ENCODE measurements around the gene DST.

The DST gene

GRCh38 chr6:56430629-56431600, 211.8 kb downstream of the DST start:
- no peak for TF ChIP-seq CTCF (IDR thresholded peaks at IDR 0.05; ENCODE audit: insufficient read depth, low read depth, low read length, missing control alignments)
- no peak for DNase-seq (ENCODE audit: low read depth)
- H3K4me3 ChIP-seq (ENCODE audit: low read depth, low read length) = no peak overlapping the region

- TF ChIP-seq CTCF (IDR thresholded peaks at IDR 0.05; ENCODE audit: insufficient read depth, low read depth, low read length, missing control alignments) = no peak
- no peak overlapping the region for H3K4me3 ChIP-seq (ENCODE audit: low read depth, low read length)
- DNase-seq (ENCODE audit: low read depth) = no peak
Observed at GRCh38 chr6:56424542-56425083, 218.1 kb downstream of the DST start.

- DNase-seq (ENCODE audit: low read depth) = no peak
- no peak overlapping the region for H3K4me3 ChIP-seq (ENCODE audit: low read depth, low read length)
- no peak for TF ChIP-seq CTCF (IDR thresholded peaks at IDR 0.05; ENCODE audit: insufficient read depth, low read depth, low read length, missing control alignments)
Observed at GRCh38 chr6:56424064-56424463, 218.6 kb downstream of the DST start.

GRCh38 chr6:56420296-56420695, 222.4 kb downstream of the DST start:
- H3K4me3 ChIP-seq (ENCODE audit: low read depth, low read length) = no peak overlapping the region
- TF ChIP-seq CTCF (IDR thresholded peaks at IDR 0.05; ENCODE audit: insufficient read depth, low read depth, low read length, missing control alignments) = no peak
- no peak for DNase-seq (ENCODE audit: low read depth)

GRCh38 chr6:56419191-56419590, 223.5 kb downstream of the DST start:
- DNase-seq (ENCODE audit: low read depth) = no peak
- H3K4me3 ChIP-seq (ENCODE audit: low read depth, low read length) = no peak overlapping the region
- no peak for TF ChIP-seq CTCF (IDR thresholded peaks at IDR 0.05; ENCODE audit: insufficient read depth, low read depth, low read length, missing control alignments)

- no peak for DNase-seq (ENCODE audit: low read depth)
- TF ChIP-seq CTCF (IDR thresholded peaks at IDR 0.05; ENCODE audit: insufficient read depth, low read depth, low read length, missing control alignments) = no peak
Observed at GRCh38 chr6:56417823-56418222, 224.9 kb downstream of the DST start.

More at GRCh38 chr6:56417823-56418222, 224.9 kb downstream of the DST start:
- no peak overlapping the region for H3K4me3 ChIP-seq (ENCODE audit: low read depth, low read length)
